ENCODE data around the gene GALNT10. TPM values are rescaled to one million over a fixed set of nuclear protein-coding genes. Genes with fewer than 3 reads are reported as not detected.

The GALNT10 gene
- total and polyA plus RNA-seq, 8 donors, result 5.3 to 76.4 (median 27.4) TPM

DNA sequence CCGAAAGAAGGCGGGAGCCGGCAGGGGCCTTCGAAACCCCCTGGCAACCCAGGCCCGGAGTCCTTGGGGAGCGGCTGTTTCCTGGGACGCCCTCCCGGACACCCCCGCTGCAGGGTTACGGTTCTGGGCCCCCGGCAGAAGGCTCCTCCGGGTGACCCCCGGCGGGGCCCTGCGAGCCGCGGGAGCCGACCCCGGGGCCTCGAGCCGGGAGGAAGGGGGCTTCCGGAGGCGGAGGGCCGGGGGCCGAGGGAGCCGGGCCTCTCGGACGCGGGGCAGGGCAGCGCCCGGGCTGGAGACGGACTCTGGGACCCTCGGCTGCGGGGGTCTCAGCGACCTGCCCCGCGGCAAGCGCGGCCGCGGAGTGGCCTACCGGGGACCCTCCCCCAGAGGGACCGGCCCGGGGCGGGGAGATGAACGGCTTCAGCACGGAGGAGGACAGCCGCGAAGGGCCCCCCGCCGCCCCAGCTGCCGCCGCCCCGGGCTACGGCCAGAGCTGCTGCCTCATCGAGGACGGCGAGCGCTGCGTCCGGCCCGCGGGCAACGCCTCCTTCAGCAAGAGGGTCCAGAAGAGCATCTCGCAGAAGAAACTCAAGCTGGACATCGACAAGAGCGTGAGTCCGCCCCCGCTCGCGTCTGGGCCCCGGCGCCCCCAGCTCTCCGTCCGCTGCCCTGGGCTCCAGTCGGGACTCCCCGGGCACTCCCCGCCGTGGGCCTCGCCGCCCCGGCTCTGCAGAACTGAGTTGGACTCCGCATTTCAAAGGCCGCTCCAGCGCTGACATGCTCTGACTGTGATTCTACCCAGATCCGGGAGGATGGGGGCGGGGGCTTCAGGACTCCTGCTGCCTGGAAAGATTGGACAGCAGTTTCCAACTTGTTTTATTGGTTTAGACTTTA, 255.9 kb downstream of the GALNT10 start:
- WGBS, 5 donors, result 0 to 5% (median 0%) methylated on average over 1 to 87 of the region's 87 CpGs

DNA sequence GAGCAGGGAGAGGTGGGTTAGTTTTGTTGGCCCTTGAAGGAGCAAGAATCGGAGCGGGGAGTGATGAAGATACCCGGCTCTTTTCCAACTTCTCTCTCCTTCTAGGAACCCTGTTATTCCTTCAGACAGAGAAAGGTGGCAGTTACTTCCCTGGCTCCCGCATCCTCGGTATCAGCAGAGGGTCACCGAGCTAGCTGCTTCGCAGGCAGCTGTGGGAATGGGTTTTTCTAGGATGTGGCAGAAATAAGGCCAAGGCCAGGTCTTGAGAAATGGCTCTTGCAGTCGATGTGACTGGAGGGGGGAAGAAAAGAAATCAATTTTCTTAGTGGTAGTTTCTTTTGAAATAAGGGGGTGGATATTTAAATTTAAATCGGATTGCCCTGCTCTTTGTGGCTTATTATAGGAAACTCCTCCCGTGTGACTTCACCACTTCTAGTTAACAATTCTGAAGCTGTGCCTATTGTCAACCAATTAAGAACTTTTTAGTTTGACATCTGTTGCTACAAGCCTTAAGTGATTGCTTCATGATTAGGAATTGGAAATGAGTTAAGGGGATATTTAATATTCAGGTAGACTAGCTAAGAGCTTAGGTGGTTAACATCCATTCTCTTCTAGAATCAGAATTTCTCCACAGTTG, 256.7 kb downstream of the GALNT10 start:
- intact Hi-C loops (cut with DNase I; ENCODE audit: low total_unique reads), result no loop called here
- no peak for DNase-seq
- Histone ChIP-seq H3K4me1 (peaks cover 22 to 49% (median 38%) of the 10 kb centered on the region in 4 donors), H3K36me3 (peaks cover 13 to 33% (median 26%) of the 10 kb centered on the region in 4 donors), H3K4me3 (peak overlapping the region; percentile 62 to 98 (median 86)), H3K27ac (peak overlapping the region in 4 of 5 donors; percentile 75 to 90 (median 86)), H3K27me3 (no peaks in the 10 kb centered on the region), H3K9me3 (no peaks in the 10 kb centered on the region)
- WGBS, 5 donors, result 6 to 10% (median 7%) methylated on average over 10 of the region's 10 CpGs
- TF ChIP-seq EP300 (IDR thresholded peaks at IDR 0.05) (no peak), POLR2AphosphoS5 (IDR thresholded peaks at IDR 0.05) (no peak), POLR2A (IDR thresholded peaks at IDR 0.05) (no peak)
- TF ChIP-seq, protein P1, sequence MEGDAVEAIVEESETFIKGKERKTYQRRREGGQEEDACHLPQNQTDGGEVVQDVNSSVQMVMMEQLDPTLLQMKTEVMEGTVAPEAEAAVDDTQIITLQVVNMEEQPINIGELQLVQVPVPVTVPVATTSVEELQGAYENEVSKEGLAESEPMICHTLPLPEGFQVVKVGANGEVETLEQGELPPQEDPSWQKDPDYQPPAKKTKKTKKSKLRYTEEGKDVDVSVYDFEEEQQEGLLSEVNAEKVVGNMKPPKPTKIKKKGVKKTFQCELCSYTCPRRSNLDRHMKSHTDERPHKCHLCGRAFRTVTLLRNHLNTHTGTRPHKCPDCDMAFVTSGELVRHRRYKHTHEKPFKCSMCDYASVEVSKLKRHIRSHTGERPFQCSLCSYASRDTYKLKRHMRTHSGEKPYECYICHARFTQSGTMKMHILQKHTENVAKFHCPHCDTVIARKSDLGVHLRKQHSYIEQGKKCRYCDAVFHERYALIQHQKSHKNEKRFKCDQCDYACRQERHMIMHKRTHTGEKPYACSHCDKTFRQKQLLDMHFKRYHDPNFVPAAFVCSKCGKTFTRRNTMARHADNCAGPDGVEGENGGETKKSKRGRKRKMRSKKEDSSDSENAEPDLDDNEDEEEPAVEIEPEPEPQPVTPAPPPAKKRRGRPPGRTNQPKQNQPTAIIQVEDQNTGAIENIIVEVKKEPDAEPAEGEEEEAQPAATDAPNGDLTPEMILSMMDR (IDR thresholded peaks at IDR 0.05), result no peak

More for the DNA sequence above, 255.9 kb downstream of the GALNT10 start:
- intact Hi-C loops (cut with DNase I; ENCODE audit: low total_unique reads), result no loop called here
- Histone ChIP-seq H3K27me3 (no peaks in the 10 kb centered on the region), H3K4me3 (peak overlapping the region; percentile 62 to 98 (median 86)), H3K27ac (peak overlapping the region; percentile 75 to 90 (median 84)), H3K4me1 (peaks cover 22 to 49% (median 38%) of the 10 kb centered on the region in 4 donors), H3K36me3 (peaks cover 14 to 33% (median 26%) of the 10 kb centered on the region in 4 donors), H3K9me3 (no peaks in the 10 kb centered on the region)
- TF ChIP-seq POLR2AphosphoS5 (IDR thresholded peaks at IDR 0.05), result no peak
- no peak for TF ChIP-seq POLR2A (IDR thresholded peaks at IDR 0.05)
- TF ChIP-seq EP300 (IDR thresholded peaks at IDR 0.05), result no peak
- DNase-seq, result peak; percentile 54 to 85

DNA sequence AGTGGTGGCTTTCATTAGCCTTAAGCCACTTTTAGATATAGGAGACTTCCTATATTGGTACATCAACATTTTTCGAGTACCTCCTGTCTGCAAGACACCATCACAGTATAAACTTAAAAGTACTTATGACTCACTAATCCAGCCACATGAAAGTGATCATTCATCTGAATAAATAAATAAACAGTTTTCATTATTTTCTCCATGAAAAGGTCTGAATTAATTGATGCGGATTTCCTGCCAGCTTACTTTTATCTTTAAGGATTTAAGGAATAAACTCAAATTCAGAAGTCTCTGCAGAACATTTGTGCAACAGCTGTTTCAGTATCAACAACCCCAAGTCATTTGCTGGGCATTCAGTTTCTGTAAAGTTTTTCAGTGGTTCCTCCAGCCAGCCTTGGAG, 259.3 kb downstream of the GALNT10 start:
- no peak for TF ChIP-seq EP300 (IDR thresholded peaks at IDR 0.05)
- TF ChIP-seq, protein P1 (IDR thresholded peaks at IDR 0.05), result no peak
- no peak for TF ChIP-seq POLR2AphosphoS5 (IDR thresholded peaks at IDR 0.05)
- no peak for TF ChIP-seq POLR2A (IDR thresholded peaks at IDR 0.05)
- Histone ChIP-seq H3K4me1 (peaks cover 22 to 38% (median 31%) of the 10 kb centered on the region in 4 donors), H3K27ac (no peak overlapping the region), H3K9me3 (no peaks in the 10 kb centered on the region), H3K4me3 (no peak overlapping the region), H3K36me3 (peaks cover 32 to 48% (median 45%) of the 10 kb centered on the region in 4 donors), H3K27me3 (no peaks in the 10 kb centered on the region)
- no peak for DNase-seq
- intact Hi-C loops (cut with DNase I; ENCODE audit: low total_unique reads), result no loop called here
- WGBS, 5 donors, result 79 to 87% (median 82%) methylated on average over 2 of the region's 2 CpGs

DNA sequence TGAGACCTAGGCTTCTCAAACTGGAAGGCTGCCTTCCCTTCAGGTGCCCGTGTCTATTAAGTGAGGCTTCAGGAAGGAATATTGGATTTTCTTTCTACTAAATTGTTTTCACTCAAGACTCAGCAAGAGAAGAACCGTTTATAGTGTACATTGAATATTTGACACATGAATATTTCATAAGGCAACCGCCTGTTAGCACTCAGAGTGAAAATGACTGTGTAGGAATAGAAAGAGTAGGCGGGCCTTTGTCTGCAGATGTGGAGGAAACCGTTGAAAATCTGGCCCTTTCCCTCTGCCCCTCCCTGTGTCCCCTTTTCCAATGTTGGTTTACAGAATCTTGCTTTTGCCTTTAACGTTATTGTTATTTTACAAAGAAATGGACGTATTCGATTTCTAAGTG, 261.4 kb downstream of the GALNT10 start:
- intact Hi-C loops (cut with DNase I; ENCODE audit: low total_unique reads), result no loop called here
- Histone ChIP-seq H3K27me3 (no peaks in the 10 kb centered on the region), H3K4me1 (peaks cover 18 to 32% (median 24%) of the 10 kb centered on the region in 4 donors), H3K9me3 (no peaks in the 10 kb centered on the region), H3K27ac (no peak overlapping the region), H3K4me3 (no peak overlapping the region), H3K36me3 (peaks cover 52 to 70% (median 67%) of the 10 kb centered on the region in 4 donors)
- TF ChIP-seq, protein P1 (IDR thresholded peaks at IDR 0.05), result no peak
- TF ChIP-seq POLR2A (IDR thresholded peaks at IDR 0.05), result no peak
- TF ChIP-seq EP300 (IDR thresholded peaks at IDR 0.05), result no peak
- no peak for TF ChIP-seq POLR2AphosphoS5 (IDR thresholded peaks at IDR 0.05)
- WGBS, 5 donors, result 81 to 92% (median 90%) methylated on average over 8 of the region's 8 CpGs
- no peak for DNase-seq

Measured in stomach (tissue), 9 donors.